ENCODE results near the gene EIF1AD.
"Not testable (repeated sequence)": the region's sequence is repeated elsewhere in the genome, so short reads cannot be mapped to it uniquely, and the experiment has no call there.

EIF1AD gene

DNA sequence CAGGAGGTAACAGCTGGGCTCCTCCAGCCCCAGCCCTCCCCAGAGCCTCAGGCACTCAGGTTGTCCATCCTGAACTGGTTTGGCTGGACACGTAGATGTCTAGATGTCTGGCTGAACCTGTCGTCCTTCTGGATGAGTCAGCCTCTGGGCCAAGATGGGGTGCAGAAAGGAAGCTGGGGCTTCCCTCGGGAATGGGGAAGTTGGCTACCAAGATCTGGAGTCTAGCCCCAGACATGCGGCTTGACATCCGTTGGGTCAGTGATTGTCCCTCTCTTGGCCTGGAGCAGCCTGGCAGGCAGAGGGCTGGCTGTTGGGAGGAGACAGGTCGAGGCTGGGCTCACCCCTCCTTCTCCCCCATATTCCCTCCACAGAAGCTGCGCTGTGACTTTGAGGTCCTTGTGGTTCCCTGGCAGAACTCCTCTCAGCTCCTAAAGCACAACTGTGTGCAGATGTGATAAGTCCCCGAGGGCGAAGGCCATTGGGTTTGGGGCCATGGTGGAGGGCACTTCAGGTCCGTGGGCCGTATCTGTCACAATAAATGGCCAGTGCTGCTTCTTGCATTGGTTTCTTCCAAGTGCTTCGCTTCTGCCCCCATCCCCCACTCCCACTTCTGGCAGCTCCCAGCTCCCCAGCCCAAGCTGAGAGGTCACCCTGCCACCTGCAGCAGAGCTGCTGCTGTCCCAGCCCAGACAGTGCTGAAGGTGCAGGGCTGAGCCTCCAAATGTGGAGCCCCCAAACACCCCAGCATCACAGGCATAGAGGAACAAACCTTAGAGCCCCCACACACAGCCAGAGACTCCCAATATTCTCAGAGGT, 11.2 kb upstream of the EIF1AD start:
- H4K20me1 ChIP-seq, result no peaks in the 10 kb centered on the region
- H3K27ac ChIP-seq, result no peak overlapping the region
- H3K4me1 ChIP-seq, result peaks cover 35% of the 10 kb centered on the region
- no peak overlapping the region for H3K4me3 ChIP-seq
- no peaks in the 10 kb centered on the region for H3K36me3 ChIP-seq
- no peaks in the 10 kb centered on the region for H3K9me3 ChIP-seq
- H3K9ac ChIP-seq, result no peak overlapping the region
- TF ChIP-seq Cebpa-rat (IDR thresholded peaks at IDR 0.05), result no peak
- H3K27me3 ChIP-seq, result peaks cover 18% of the 10 kb centered on the region
- H3K4me2 ChIP-seq, result no peak overlapping the region

DNA sequence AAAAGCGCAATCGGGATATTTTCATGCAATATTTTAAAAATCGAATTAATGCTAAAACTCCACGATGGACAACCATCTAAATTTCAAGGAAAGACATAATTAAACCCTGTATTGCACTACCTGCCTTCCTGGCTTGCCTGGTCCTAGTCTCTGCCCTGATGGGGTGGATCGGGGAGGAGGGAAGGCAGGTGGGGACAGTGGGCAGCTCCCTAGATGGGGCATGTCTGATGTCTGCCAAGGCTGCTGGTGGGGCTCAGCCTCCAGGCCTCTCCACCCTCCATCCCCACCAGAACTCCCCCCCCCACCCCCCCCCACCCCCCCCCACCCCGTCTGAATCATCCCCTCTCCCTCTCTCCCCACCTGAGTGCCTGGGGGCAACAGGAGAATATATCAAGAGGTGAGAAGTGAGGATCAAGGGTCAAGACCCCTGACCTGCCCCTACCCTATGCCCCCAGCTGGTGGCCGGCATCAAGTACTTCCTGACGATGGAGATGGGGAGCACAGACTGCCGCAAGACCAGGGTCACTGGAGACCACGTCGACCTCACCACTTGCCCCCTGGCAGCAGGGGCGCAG, 10.5 kb upstream of the EIF1AD start:
- no peak for TF ChIP-seq Cebpa-rat (IDR thresholded peaks at IDR 0.05)
- no peak overlapping the region for H3K27ac ChIP-seq
- no peak overlapping the region for H3K9ac ChIP-seq

DNA sequence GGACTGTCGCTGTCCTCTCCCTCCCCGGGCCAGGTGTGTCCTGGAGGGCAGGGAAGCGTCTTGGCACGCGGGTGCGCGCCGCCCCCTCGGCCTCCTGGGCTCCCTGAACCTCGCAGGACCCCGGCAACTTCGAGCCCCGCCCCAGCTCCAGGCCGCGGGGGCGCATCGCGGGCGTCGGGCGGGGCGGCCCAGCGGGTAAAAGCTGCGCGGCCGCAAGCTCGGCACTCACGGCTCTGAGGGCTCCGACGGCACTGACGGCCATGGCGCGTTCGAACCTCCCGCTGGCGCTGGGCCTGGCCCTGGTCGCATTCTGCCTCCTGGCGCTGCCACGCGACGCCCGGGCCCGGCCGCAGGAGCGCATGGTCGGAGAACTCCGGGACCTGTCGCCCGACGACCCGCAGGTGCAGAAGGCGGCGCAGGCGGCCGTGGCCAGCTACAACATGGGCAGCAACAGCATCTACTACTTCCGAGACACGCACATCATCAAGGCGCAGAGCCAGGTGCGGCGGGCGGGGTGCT, 9.9 kb upstream of the EIF1AD start, which contains the start of gene CST6:
Gene CST6 (plus strand): TSS at position 224 of the 519 bp plus-strand sequence. CDS start 37 bp downstream, at position 261.
- TF ChIP-seq Cebpa-rat (IDR thresholded peaks at IDR 0.05), result no peak
- H3K27ac ChIP-seq, result no peak within 1 kb of the TSS
- H4K20me1 ChIP-seq, result no peaks in the 10 kb centered on the region
- H3K9me3 ChIP-seq, result no peaks in the 10 kb centered on the region
- no peak within 1 kb of the TSS for H3K4me2 ChIP-seq
- peaks cover 18% of the 10 kb centered on the region for H3K27me3 ChIP-seq
- no peak within 1 kb of the TSS for H3K4me3 ChIP-seq
- no peaks in the 10 kb centered on the region for H3K36me3 ChIP-seq
- peaks cover 47% of the 10 kb centered on the region for H3K4me1 ChIP-seq
- H3K9ac ChIP-seq, result no peak within 1 kb of the TSS

More for the DNA sequence above, 10.5 kb upstream of the EIF1AD start:
- Histone ChIP-seq H3K27me3 (peaks cover 18% of the 10 kb centered on the region), H3K4me2 (no peak overlapping the region), H4K20me1 (no peaks in the 10 kb centered on the region), H3K9me3 (no peaks in the 10 kb centered on the region), H3K36me3 (no peaks in the 10 kb centered on the region), H3K4me1 (peaks cover 42% of the 10 kb centered on the region), H3K4me3 (no peak overlapping the region)

DNA sequence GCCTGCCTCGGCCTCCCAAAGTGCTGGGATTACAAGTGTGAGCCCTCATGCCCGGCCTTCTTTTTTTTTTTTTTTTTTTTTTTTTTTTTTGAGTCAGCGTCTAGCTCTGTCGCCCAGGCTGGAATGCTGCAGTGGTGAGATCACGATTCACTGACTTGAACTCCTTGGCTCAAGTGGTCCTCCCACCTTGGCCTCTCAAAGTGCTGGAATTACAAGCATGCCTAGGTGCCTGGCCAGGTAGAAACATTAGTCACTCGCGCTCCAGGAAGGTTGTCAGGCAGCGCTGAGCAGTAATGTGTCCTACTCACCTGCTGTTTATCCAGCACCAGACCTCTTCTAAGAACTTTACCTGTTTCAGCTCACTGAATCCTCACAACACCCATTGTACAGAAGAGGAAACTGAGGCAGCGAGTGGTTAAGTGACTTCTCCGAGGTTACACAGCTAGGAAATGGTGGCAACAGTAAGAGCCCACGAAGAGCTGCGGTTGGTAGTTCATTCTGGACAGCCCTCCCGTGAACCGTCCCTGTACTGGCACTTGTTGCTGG, 9.4 kb upstream of the EIF1AD start:
- Histone ChIP-seq H3K9ac (no peak overlapping the region), H3K4me3 (no peak overlapping the region), H3K4me1 (peaks cover 47% of the 10 kb centered on the region), H3K4me2 (no peak overlapping the region), H4K20me1 (no peaks in the 10 kb centered on the region), H3K27me3 (peaks cover 18% of the 10 kb centered on the region), H3K27ac (no peak overlapping the region), H3K9me3 (no peaks in the 10 kb centered on the region), H3K36me3 (peaks cover 4% of the 10 kb centered on the region)
- TF ChIP-seq Cebpa-rat (IDR thresholded peaks at IDR 0.05), result no peak

DNA sequence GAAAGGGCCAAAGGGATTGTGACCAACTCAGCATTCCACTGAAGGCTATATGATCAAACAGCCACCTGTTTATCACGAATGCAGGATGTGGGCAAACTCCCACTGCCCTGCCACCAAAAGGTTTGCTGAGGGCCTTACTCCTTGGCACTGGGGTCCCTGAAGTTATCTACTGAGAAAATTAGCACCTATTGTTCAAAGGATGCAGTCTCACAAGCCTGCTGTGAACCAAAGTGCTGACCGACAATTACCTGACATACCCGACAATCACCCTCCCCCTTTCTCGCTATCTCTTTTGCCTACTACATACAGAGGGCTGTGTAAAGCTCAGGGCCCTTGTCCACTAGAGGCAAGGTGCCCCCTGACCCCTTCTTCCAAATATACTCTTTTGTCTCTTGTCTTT, 8.1 kb upstream of the EIF1AD start:
- H4K20me1 ChIP-seq, H3K4me2 ChIP-seq, H3K4me3 ChIP-seq, H3K27ac ChIP-seq, H3K9ac ChIP-seq, H3K9me3 ChIP-seq: not testable (repeated sequence)
- peaks cover 42% of the 10 kb centered on the region for H3K4me1 ChIP-seq
- peaks cover 18% of the 10 kb centered on the region for H3K27me3 ChIP-seq
- H3K36me3 ChIP-seq, result peaks cover 17% of the 10 kb centered on the region

DNA sequence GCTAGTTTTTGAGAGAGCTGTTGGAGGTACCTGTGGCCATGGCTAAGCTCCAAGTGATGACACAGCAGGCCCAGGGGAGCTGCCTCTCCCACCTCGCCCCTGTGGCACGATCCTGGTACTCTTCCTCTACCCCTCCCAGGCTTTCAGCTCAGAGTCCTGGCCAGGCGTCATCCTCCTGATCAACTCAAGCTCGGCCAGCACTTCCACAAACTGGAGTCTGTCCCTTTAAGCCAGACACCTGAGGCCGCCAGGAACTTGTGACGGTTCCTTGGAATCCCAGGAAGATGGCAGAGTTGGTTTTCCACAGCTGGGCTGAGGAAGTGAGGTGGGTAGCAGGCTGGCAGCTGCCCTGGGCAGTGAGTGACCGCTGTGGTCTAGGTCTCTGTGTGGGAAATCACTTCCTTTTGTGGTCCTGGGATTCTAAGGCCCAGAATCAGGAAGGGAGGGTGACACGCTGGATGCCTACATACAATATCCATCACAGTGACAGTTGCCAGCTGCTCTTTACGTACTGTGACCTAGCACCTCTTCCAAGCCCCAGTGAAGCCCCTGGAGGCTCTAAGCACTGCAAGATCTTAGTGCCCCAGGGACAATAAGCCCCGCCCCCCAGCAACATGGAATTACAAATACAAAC, 6.6 kb upstream of the EIF1AD start:
- TF ChIP-seq Cebpa-rat (IDR thresholded peaks at IDR 0.05), result no peak
- H3K4me2 ChIP-seq, result peak overlapping the region; percentile 61
- H3K9me3 ChIP-seq, result no peaks in the 10 kb centered on the region

DNA sequence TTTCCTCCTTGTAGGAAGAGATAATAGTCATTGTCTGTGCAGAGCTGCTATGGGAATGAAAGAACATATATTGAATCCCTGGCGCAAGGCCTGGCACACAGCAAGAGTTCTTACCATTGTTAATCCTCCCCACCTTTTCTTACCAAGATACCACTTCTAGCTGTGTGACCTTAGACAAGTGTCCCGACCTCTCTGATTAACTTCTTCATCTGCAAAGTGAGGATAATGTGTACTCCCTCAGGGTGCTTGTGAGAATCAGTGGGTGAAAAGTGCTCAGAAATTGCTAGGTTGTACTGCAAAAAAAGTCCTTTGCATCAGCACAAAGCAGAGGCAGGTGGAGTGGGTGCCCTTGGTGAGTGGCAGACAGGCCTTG, 6.1 kb upstream of the EIF1AD start:
- H3K27me3 ChIP-seq, result peaks cover 18% of the 10 kb centered on the region
- H4K20me1 ChIP-seq, result peaks cover 6% of the 10 kb centered on the region
- no peaks in the 10 kb centered on the region for H3K9me3 ChIP-seq
- peaks cover 33% of the 10 kb centered on the region for H3K36me3 ChIP-seq
- H3K27ac ChIP-seq, result 0 out of 2 replicates have a peak overlapping the region, but pooled peaks have one; percentile 49
- H3K9ac ChIP-seq, result no peak overlapping the region
- H3K4me2 ChIP-seq, result peak overlapping the region; percentile 61
- peaks cover 47% of the 10 kb centered on the region for H3K4me1 ChIP-seq
- TF ChIP-seq Cebpa-rat (IDR thresholded peaks at IDR 0.05), result no peak
- H3K4me3 ChIP-seq, result no peak overlapping the region

More for the DNA sequence above, 6.6 kb upstream of the EIF1AD start:
- H3K27me3 ChIP-seq, result peaks cover 18% of the 10 kb centered on the region
- peaks cover 1% of the 10 kb centered on the region for H4K20me1 ChIP-seq
- peaks cover 30% of the 10 kb centered on the region for H3K36me3 ChIP-seq
- H3K4me3 ChIP-seq, result no peak overlapping the region
- no peak overlapping the region for H3K9ac ChIP-seq
- H3K27ac ChIP-seq, result peak overlapping the region; percentile 49; the same call in 1 of the 2 replicates
- H3K4me1 ChIP-seq, result peaks cover 44% of the 10 kb centered on the region

DNA sequence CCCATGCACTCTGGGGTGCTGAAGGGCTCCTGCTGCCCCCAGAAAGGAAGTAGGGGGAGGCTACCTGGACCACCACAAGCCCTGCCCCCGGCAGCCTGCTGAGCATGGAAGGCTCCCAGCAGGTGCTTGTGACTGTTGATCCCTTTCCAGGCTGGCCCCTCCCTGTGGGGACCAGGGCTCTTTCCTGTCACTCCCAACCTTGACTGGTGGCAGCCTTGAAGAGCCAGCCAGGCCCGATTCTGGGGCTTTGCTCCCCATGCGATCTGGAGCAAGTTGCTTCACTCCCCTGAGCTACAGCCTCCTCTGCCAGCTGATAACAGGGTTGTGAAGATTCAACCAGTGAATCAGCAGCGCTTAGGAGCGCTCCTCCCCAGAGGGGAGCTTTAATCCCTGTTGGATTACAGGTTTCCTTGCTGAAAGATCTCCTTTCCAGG, 5.3 kb upstream of the EIF1AD start:
- H3K27me3 ChIP-seq, result peaks cover 16% of the 10 kb centered on the region
- H3K27ac ChIP-seq, result peak overlapping the region; percentile 46; the same call in 1 of the 2 replicates
- no peak for TF ChIP-seq Cebpa-rat (IDR thresholded peaks at IDR 0.05)
- peak overlapping the region; percentile 36; the same call in 1 of the 2 replicates for H3K9ac ChIP-seq
- H4K20me1 ChIP-seq, result peaks cover 11% of the 10 kb centered on the region
- H3K36me3 ChIP-seq, result peaks cover 33% of the 10 kb centered on the region
- H3K9me3 ChIP-seq, result no peaks in the 10 kb centered on the region
- no peak overlapping the region for H3K4me3 ChIP-seq
- H3K4me2 ChIP-seq, result peak overlapping the region; percentile 61
- peaks cover 45% of the 10 kb centered on the region for H3K4me1 ChIP-seq

GRCh38 chr11:66006891-66007176, 4.9 kb upstream of the EIF1AD start:
- peak overlapping the region; percentile 61 for H3K4me2 ChIP-seq
- peak overlapping the region; percentile 46; the same call in 1 of the 2 replicates for H3K27ac ChIP-seq
- H3K36me3 ChIP-seq, result peaks cover 33% of the 10 kb centered on the region
- H3K4me1 ChIP-seq, result peaks cover 45% of the 10 kb centered on the region
- no peak for TF ChIP-seq Cebpa-rat (IDR thresholded peaks at IDR 0.05)
- no peaks in the 10 kb centered on the region for H3K9me3 ChIP-seq
- H3K27me3 ChIP-seq, result peaks cover 13% of the 10 kb centered on the region
- H3K9ac ChIP-seq, result peak overlapping the region; percentile 36; the same call in 1 of the 2 replicates
- peaks cover 11% of the 10 kb centered on the region for H4K20me1 ChIP-seq
- H3K4me3 ChIP-seq, result no peak overlapping the region

Data from BLaER1 (cell line).